ENCODE results near the gene LBH. TPM values are rescaled to one million over a fixed set of nuclear protein-coding genes. Genes with fewer than 3 reads are reported as not detected.

LBH gene
- total RNA-seq, 4 donors from 2014 or later = 120 to 1,007 (median 283) TPM

GRCh38 chr2:30282721-30283120, 51.4 kb downstream of the LBH start:
- Histone ChIP-seq H3K4me1 (peaks cover 0 to 9% (median 0%) of the 10 kb centered on the region in 4 donors), H3K4me3 (no peak overlapping the region), H3K36me3 (no peaks in the 10 kb centered on the region), H3K27me3 (no peaks in the 10 kb centered on the region), H3K9me3 (no peaks in the 10 kb centered on the region), H3K27ac (replicated peaks in 1 of 4) (no peak overlapping the region)
- intact Hi-C loops (cut with DNase I) = no loop called here
- WGBS = 97% methylated on average over 4 of the region's 4 CpGs
- DNase-seq (ENCODE audit: extremely low spot score) = no peak
- no peak for TF ChIP-seq CTCF (IDR thresholded peaks at IDR 0.05)
- TF ChIP-seq POLR2AphosphoS5 (IDR thresholded peaks at IDR 0.05) = no peak
- TF ChIP-seq EP300 (IDR thresholded peaks at IDR 0.05) = no peak
- TF ChIP-seq POLR2A (IDR thresholded peaks at IDR 0.05; ENCODE audit: low read depth) = no peak

- TF ChIP-seq EP300 (IDR thresholded peaks at IDR 0.05) = no peak
- no peak for TF ChIP-seq CTCF (IDR thresholded peaks at IDR 0.05)
- TF ChIP-seq POLR2AphosphoS5 (IDR thresholded peaks at IDR 0.05) = no peak
- no peak for TF ChIP-seq POLR2A (IDR thresholded peaks at IDR 0.05; ENCODE audit: low read depth)
- Histone ChIP-seq H3K4me3 (no peak overlapping the region), H3K9me3 (no peaks in the 10 kb centered on the region), H3K36me3 (no peaks in the 10 kb centered on the region), H3K4me1 (peaks cover 0 to 9% (median 5%) of the 10 kb centered on the region in 4 donors), H3K27me3 (no peaks in the 10 kb centered on the region), H3K27ac (replicated peaks in 1 of 4) (no peak overlapping the region)
- intact Hi-C loops (cut with DNase I) = no loop called here
- no peak for DNase-seq (ENCODE audit: extremely low spot score)
- WGBS = 80% methylated on average over 14 of the region's 14 CpGs
Measured at GRCh38 chr2:30283931-30284565, 52.7 kb downstream of the LBH start.

GRCh38 chr2:30285758-30286157, 54.4 kb downstream of the LBH start:
- DNase-seq (ENCODE audit: extremely low spot score) = no peak
- no peak overlapping the region for H3K27ac ChIP-seq (replicated peaks in 1 of 4)
- peaks cover 0 to 6% (median 5%) of the 10 kb centered on the region in 4 donors for H3K4me1 ChIP-seq
- TF ChIP-seq EP300 (IDR thresholded peaks at IDR 0.05) = no peak
- TF ChIP-seq POLR2A (IDR thresholded peaks at IDR 0.05; ENCODE audit: low read depth) = no peak
- TF ChIP-seq POLR2AphosphoS5 (IDR thresholded peaks at IDR 0.05) = no peak
- TF ChIP-seq CTCF (IDR thresholded peaks at IDR 0.05) = no peak
- H3K27me3 ChIP-seq = no peaks in the 10 kb centered on the region
- 95% methylated on average over 3 of the region's 3 CpGs for WGBS
- intact Hi-C loops (cut with DNase I) = no loop called here
- H3K4me3 ChIP-seq = no peak overlapping the region
- no peaks in the 10 kb centered on the region for H3K9me3 ChIP-seq
- H3K36me3 ChIP-seq = no peaks in the 10 kb centered on the region

- Histone ChIP-seq H3K4me1 (peaks cover 0 to 6% (median 2%) of the 10 kb centered on the region in 4 donors), H3K36me3 (no peaks in the 10 kb centered on the region), H3K4me3 (no peak overlapping the region), H3K27ac (replicated peaks in 1 of 4) (no peak overlapping the region), H3K27me3 (no peaks in the 10 kb centered on the region), H3K9me3 (no peaks in the 10 kb centered on the region)
- no peak for TF ChIP-seq POLR2A (IDR thresholded peaks at IDR 0.05; ENCODE audit: low read depth)
- TF ChIP-seq POLR2AphosphoS5 (IDR thresholded peaks at IDR 0.05) = no peak
- TF ChIP-seq EP300 (IDR thresholded peaks at IDR 0.05) = no peak
- TF ChIP-seq CTCF (IDR thresholded peaks at IDR 0.05) = no peak
- intact Hi-C loops (cut with DNase I) = no loop called here
- no peak for DNase-seq (ENCODE audit: extremely low spot score)
- whole genome bisulfite sequencing = 100% methylated on average over 1 of the region's 1 CpG
Measured at GRCh38 chr2:30287190-30287840, 56.0 kb downstream of the LBH start.

Data from esophagus muscularis mucosa (tissue), 4 donors.